DND-41 (cell line): ENCODE results near the gene P3R3URF.

ENCODE experiments used
- CTCF ChIP-seq: IDR thresholded peaks from 2 replicates; pipeline ENCODE4 v1.5.1; 2012; ENCODE audit warnings: borderline replicate concordance, low read length, moderate library complexity, mild to moderate bottlenecking; ENCODE audit not compliant: poor library complexity, severe bottlenecking; ENCODE audit errors: extremely low read depth
- EZH2 ChIP-seq: IDR thresholded peaks from 3 replicates; pipeline ENCODE4 v1.6.1; 2012; ENCODE audit warnings: borderline replicate concordance, low read depth, mild to moderate bottlenecking, moderate library complexity, low read length, inconsistent platforms; ENCODE audit not compliant: severe bottlenecking

GRCh38 chr1:46150085-46150484 is 26.2 kb downstream of the P3R3URF start:
- TF ChIP-seq CTCF (no peak), EZH2 (no peak)
